Activated T-cell treated with anti-CD3 and anti-CD28 coated beads, Interleukin-2, amount 50 U/mL, for 1 hour (primary cell): ENCODE results near the gene SGCA.

Experiments used
- DNase-seq: peaks from one replicate; pipeline ENCODE4 v3.0.0-alpha.2; 2020

Gene SGCA

GRCh38 chr17:50168319-50168718 is 2.5 kb downstream of the SGCA start:
- no peak for DNase-seq

GRCh38 chr17:50169121-50169764 is 3.4 kb downstream of the SGCA start:
- DNase-seq: peak; percentile 74

GRCh38 chr17:50169881-50170459 is 4.2 kb downstream of the SGCA start:
- no peak for DNase-seq

- no peak for DNase-seq
These were observed 5.0 kb downstream of the SGCA start for GRCh38 chr17:50170662-50171370.

GRCh38 chr17:50171371-50172071 is 5.7 kb downstream of the SGCA start:
- DNase-seq: no peak

- DNase-seq: no peak
These were observed 6.3 kb downstream of the SGCA start for GRCh38 chr17:50172130-50172529.

- DNase-seq: no peak
These were observed 7.1 kb downstream of the SGCA start for GRCh38 chr17:50172936-50173334.

GRCh38 chr17:50173335-50173941 is 7.6 kb downstream of the SGCA start:
- no peak for DNase-seq

- DNase-seq: no peak
These were observed 8.6 kb downstream of the SGCA start for GRCh38 chr17:50174444-50174843.

- DNase-seq: no peak
These were observed 9.4 kb downstream of the SGCA start for GRCh38 chr17:50175035-50175807.

GRCh38 chr17:50176559-50177357 is 11.0 kb downstream of the SGCA start:
- DNase-seq: no peak

GRCh38 chr17:50177476-50177875 is 11.7 kb downstream of the SGCA start:
- DNase-seq: no peak

GRCh38 chr17:50177983-50178834 is 12.4 kb downstream of the SGCA start:
- DNase-seq: peak; percentile 60

- DNase-seq: no peak
These were observed 14.3 kb downstream of the SGCA start for GRCh38 chr17:50180111-50180510.

- no peak for DNase-seq
These were observed 14.8 kb downstream of the SGCA start for GRCh38 chr17:50180620-50181019.

GRCh38 chr17:50181144-50181543 is 15.3 kb downstream of the SGCA start:
- no peak for DNase-seq

- no peak for DNase-seq
These were observed 16.1 kb downstream of the SGCA start for GRCh38 chr17:50181591-50182560.

- no peak for DNase-seq
These were observed 17.1 kb downstream of the SGCA start for GRCh38 chr17:50182783-50183420.
